GM18511 (cell line): ENCODE data around the gene TMEM204.

Source experiments
- ATAC-seq: cut with Tn5 transposase; IDR thresholded peaks from one replicate; pipeline ENCODE4 v1.9.1; 2021; ENCODE audit warnings: mild to moderate bottlenecking, moderate library complexity; ENCODE audit not compliant: unreplicated experiment

TMEM204 gene

DNA sequence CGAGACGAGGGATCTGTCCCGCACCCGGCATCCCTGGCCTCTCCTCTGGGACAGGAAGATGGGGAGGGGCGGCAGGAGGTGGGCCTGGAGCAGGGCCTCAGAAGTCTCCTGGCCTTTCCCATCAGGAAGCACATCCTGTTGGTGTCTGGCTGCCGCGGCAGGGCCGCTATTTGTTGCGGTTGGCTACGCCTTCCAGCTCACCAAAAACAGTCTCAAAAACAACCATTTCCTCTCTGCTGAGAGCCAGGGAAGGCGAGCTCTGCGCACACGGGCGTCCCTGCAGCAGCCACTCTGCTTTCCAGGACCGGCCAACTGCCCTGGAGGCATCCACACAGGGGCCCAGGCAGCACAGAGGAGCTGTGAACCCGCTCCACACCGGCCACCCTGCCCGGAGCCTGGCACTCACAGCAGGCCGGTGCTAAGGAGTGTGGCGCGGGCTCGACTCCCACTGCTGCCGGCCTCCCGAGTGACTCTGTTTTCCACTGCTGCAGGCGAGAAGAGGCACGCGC is at the start of gene TMEM204:
TMEM204 (plus strand) TSS at position 224 of the 509 bp plus-strand sequence. CDS start 610 bp downstream, outside the sequence.
- ATAC-seq, result no peak

DNA sequence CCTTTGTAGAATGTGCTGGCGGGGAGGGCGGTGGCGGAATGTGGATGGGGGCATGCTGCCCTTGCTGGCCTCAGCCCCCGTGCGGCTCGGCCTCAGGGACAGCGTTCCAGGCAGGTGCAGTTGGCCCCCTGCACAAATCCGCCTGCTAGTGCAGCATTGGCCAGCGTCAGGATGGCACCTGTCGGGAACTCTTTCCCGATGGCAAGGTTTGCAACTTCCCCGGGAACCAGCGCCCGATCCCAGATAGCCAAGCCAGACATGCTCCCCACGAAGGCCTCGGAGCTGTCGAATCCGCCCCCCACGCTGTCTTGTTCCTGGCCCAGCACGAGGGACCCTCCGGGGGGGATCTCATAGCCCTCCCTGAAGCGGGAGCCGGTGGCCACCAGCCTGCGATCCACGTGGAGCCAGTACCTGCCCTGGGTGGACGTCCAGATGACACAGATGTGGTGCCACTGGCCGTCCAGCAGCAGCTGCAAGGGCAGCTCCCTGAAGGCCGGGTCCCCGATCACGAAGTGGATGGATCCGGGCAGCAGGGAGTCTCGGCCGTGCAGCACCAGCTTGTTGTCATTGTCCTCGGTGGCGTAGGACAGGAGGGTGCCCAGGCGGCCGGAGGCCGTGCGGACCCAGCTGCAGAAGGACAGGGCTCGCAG is 47.5 kb upstream of the TMEM204 start:
- ATAC-seq, result no peak

DNA sequence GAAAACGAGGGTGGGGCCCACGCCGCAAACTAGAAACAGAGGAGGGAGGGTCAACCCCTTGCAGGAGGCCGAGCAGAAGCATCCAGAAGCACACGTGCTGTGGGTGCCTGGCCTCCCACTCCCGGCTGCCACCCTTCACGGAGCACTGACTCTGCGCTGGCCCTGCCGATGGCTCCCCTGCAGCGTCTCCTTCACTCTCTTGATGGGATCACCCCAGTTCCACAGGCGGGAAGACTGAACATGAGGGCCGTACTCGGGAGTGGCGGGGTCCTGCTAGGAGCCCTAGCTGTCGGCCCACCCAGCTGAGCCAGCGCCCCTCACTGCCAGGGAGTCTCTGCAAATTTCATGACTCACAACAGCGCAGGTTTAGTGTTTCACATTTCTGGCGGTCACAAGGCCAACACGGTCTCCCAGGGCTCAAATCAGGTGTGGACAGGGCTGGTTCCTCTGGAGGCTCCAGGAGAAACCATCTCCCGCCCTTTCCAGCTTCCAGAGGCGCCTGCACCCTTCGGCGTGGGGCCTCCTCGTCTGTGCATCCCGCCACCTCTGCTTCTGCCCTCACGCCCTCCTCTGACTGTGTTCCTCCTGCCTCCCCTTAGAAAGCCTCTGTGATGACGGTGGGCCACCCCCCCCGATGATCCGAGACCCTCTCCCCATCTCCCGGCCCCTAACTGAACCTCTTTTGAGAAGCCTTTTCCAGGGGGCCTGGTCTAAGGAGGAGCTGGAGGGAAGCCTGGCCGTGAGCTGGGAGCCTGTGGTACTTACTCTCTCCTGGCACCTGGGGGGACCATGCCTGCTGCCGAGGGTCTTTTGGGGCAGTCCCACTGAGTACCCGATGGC is 46.7 kb upstream of the TMEM204 start:
- ATAC-seq, result no peak

DNA sequence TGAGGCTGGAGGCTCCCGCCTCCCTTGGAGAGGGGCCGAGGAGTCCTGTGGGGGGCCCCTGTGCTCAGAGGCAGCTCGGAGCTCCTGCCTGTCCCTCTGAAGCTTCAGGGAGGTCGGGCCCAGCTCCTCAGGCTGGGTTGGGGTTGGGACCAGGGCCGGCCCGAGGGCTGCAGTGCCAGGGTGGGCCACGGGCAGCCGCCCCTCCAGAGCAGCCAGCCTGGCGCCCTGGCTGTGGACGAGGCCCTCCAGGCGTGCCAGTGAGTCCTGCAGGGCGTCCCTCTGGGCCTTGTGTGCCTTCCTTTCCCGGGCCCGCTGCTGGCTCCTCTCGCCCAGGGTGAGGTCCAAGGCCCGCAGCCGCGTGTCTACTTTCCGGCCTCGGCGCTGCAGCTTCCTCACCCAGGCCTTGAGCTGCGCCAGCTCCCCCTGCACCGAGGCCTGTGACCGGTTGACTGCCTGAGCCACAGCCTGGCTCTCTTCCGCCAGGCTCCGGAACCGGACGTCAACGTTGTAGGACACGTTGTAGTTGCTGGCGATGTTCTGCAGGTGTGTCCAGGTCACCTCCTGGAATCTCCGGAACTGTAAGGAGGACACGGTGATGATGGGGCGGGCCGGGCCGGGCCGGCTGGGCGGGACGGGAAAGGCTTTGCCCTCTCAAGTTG is 45.9 kb upstream of the TMEM204 start:
- no peak for ATAC-seq

DNA sequence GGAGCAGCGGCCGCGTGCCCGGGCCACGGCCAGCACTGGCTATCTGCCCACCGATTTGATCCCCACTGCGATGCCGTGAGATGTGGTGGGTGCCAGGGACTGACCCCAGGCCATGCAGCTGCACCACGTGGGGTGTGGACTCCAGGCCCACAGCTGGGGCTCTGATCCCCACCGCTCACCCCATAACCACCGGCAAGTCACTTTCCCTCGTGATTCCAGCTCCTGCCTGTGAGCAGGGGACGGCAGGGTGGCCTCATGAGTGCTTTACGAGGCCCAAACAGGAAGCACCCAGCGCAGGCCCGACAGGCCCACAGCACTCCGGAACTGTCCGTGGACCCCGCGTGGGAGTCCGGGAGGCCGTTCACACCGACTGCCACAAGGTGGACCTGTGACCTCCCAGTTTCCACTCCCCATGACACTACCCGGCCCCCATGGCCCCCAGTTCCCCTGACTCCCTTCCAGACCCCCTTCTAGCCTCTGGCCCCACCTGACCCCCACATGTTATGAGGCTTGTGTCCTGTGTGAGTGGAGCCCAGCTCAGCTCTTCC is 45.3 kb upstream of the TMEM204 start:
- ATAC-seq, result no peak

DNA sequence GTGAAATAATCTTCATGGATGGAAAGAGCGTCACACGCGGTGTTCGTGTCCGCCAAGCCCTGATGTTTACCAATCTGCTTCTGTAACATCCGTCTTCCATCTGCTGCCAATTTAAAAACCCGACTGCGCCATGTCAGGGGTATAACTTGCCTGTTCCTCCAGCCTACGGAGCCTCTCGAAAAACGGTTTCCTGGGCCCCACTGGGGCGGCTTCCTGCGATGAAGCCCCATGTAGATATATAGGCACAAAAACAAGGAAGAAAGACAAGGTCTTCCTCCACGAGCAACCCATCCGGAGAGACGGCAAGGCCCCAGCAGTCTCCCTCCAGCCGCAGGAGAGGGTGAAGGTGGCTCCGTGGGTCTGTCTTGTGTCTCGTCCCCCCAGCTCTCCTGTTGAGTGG is 44.8 kb upstream of the TMEM204 start, which contains the start of gene PTX4:
PTX4 (minus strand) TSS at position 326 of the 400 bp plus-strand sequence; CDS start at position 291, 35 bp downstream.
- ATAC-seq, result no peak

DNA sequence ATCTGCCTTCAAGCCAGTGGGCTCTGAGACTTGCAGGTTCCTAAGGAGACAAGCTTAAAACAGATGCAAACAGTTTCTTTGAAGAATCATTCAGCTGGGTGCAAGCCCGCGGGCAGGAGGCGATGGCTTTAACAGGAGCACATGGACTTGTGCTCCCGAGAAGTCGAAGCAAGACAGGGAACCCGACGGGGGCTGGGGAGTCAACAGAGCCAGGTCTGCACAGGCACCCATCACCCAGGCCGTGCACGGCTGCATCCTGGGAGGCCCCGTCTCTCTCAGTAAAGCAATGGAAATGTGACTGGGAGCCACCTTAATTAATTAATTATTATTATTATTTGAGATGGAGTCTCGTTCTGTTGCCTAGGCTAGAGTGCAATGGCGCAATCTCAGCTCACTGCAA is 44.4 kb upstream of the TMEM204 start:
- ATAC-seq, result no peak

DNA sequence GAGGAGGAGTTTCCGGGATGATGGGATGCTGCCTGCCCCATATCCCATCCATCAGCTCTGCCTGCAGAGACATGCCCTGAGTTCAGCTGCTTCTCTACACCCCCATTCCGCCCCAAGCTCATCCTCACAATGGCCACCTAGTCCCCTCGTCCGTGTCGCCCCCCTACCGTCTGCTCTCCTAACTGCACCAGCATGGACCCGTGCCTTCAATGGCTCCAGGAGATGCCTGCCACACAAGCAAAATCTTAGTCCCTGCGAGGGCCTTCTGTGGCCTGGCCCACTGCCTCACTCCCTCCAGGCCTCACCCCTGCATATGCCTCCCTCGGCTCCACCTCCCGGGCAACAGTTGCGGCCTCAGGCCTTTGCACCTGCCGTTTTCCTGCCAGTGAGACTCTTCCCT is 42.1 kb upstream of the TMEM204 start:
- ATAC-seq, result no peak

DNA sequence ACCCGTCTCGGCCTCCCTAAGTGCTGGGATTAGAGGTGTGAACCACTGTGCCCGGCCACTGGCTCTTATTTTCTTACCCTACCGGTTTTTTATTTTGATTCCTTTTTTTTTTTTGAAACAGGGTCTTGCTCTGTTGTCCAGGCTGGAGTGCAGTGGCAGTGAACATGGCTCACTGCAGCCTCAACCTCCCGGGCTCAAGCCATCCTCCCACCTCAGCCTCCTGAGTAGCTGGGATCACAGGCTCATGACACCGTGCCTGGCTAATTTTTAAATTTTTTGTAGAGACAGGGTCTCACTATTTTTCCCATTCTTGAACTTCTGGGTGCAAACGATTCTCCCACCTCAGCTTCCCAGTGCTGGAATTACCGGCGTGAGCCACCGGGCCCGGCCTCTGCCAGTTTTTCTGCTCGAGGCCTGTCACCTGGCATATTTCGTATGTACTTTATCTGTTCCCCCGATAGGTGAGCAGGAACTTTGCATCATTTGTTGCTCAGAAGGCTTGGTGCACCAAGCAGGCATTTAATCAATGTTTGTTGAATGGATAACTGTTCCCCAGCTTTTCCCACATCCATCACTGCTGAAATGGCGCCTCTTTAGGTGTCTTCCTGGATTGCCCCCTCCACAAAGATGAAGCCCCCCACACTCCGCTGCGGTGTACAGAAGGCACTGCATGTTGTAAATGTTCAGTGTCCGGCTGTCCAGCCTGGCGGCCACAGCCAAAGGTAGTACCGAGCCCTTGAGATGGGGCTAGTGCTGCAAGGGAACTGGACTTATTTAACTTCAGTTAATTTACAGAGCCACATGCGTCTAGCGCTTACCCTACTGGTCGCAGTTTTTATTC is 41.2 kb upstream of the TMEM204 start:
- no peak for ATAC-seq

DNA sequence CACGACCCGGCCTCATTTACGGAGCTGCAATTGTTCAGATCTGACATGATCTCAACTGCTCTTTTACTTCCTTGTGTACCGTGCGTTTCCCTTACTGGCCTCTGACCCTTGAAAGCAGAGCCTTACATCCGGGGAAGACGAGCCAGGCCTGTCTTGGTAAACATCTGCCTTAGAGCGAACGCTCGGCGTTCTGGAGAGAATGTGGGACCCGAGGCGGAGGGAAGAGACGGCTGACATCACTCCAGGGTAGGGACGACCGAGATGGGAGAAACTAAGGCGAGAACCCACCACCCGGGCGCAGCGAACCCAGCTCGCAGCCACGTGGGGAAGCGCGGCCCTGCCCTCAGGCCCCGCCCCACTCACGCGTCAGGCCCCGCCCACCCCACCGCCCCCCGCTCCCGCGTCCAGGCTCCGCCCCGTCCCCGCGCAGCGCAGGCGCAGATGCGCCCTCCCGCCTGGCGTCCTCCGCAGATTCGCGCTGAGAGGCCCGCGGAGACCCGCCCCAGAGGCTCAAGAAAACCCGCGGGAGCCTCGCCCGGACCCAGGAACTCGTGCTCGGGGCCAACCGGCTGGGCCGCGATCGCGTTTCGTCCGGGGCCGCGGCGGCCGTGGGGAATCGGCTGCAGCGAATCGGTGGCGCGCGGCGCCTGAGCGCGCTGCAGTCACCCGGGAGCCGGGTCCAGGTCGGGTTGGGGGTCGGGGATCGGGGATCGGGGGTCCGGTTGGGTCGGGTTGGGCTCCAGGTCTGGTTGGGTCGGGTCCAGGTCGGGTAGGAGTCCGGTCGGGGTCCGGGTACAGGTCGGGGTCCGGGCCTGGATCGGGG is 40.3 kb upstream of the TMEM204 start, which contains the start of gene TELO2:
TELO2 (plus strand) TSS at position 438 of the 823 bp plus-strand sequence. CDS start 922 bp downstream, outside the sequence.
- ATAC-seq, result peak; percentile 73

DNA sequence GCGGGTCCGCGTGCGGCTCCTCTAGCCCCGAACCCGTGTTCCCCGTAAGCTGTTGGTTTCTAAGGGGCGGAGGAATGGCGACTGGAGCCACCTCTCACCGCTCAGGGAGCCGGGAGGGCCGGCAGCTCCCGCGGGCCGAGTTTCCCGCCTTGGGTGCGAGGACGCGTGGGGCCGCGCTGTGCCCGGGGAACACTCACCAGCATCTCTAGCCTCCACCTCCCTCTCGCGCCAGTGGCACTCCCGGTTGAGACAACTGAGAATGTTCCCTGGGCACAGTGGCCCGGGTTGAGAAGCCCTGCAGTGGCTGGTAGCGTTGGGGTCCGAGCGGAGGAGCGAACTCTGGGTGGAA is 39.7 kb upstream of the TMEM204 start:
- ATAC-seq, result no peak

DNA sequence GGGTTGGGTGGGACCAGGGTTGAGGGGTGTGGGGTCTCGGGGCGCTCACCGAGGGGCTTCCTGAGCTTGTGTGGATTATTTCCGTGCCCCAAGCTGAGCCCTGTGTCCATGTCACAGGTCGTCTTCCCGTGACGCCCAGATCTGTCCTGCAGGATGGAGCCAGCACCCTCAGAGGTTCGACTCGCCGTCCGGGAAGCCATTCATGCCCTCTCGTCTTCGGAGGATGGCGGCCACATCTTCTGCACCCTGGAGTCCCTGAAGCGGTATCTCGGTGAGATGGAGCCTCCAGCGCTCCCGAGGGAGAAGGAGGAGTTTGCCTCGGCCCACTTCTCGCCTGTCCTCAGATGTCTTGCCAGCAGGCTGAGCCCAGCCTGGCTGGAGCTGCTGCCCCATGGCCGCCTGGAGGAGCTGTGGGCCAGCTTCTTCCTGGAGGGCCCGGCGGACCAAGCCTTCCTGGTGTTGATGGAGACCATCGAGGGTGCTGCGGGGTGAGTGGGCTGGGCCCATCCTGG is 39.3 kb upstream of the TMEM204 start:
- no peak for ATAC-seq

DNA sequence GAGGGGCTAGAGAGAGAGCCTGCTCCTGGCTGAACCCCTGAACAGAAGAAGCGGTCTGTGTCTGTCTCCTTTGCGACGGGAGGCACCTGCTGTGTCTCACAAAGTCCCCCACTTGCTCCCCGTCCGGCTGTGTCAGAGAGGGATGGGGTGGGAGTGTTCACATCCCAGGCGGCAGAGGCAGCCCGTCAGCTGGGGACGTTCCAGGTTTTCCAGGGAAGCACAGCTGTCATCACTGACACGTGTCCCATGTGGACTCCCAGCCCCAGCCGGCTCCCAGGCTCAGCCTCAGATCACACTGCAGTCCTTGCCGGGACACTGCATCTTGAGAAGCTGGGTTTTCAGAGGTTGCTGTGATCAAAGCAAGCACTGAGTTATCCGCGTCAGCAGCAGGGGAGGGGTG is 38.8 kb upstream of the TMEM204 start:
- ATAC-seq, result no peak

DNA sequence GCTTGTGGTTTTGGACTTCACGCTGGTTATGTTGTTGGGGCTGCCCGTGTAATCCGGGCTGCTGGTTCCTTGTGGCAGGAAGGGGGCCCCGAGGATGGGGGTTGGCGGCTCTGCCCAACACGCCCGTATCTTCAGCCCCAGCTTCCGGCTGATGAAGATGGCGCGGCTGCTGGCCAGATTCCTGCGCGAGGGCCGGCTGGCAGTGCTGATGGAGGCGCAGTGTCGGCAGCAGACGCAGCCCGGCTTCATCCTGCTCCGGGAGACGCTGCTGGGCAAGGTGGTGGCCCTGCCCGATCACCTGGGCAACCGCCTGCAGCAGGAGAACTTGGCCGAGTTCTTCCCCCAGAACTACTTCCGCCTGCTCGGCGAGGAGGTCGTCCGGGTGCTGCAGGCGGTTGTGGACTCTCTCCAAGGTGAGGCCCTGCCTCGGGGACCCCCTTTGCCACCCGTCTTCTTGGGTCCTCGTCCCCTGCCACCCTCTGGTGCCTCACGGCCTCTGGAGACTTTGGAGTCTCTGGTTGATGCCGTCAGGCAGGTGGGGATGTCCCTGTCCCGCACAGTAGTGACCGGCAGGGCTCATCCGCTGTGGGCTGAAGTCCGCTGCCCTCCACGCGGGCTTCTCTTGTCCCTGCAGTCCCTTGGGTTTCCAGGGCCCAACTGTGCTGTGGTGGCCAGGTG is 38.1 kb upstream of the TMEM204 start:
- no peak for ATAC-seq

DNA sequence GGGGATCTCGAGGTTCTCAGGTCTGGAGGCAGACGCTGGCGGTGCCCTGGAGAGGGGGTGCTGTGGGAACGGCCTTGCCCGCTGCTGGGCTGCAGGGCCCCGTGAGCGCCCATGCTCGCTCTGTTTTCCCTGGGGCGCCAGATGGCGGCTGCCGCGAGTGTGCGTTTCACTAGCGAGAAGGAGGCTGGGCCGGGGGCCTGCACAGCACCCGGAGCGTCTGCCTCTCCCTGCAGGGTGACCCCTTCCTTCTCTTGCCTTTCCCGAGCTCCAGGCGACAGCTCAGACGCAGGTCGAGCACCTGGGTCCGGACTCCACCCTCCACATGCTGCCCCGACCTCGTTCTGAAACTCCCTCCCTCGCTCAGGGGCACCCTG is 37.6 kb upstream of the TMEM204 start:
- ATAC-seq, result no peak

DNA sequence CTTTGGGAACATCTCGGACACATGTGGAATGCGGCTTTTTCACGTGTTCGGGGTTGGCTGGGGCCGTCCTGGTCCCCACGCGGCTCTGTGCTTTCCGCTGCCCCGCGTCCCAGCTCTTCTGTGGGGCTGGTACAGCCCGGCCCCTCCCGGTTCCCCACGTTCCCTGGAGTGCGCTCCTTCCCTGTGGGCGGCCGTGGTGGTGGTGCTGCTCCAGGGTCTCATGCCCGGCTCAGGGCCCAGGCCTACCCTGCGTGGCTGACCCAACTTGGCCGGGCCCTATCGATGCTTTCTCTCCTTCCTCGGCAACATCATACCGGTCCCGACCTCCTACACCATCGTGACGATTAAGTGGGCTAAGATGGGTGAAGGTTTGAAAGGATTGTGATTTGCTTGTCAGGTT is 37.0 kb upstream of the TMEM204 start:
- no peak for ATAC-seq

DNA sequence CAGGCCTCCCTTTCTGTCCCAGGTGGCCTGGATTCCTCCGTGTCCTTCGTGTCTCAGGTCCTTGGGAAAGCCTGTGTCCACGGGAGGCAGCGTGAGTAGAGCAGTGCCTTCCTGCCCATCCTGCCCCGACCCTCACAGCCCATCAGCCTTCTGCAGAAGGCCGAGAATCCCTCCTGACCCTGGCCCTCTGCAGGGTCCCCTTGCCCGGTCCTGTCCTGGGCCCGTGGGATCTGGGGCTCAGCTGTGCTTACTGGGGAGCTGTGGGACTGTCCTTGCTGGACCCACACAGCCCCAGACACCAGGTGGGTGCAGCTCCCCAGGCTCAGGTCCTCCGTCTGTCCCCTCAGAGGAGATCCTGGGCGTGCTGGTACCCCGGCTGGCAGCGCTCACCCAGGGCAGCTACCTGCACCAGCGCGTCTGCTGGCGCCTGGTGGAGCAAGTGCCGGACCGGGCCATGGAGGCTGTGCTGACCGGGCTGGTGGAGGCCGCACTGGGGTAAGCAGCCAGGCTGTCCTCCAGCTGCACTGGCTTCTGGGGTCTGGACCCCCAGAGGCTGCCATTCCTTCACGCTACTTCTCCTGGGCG is 36.4 kb upstream of the TMEM204 start:
- ATAC-seq, result no peak

DNA sequence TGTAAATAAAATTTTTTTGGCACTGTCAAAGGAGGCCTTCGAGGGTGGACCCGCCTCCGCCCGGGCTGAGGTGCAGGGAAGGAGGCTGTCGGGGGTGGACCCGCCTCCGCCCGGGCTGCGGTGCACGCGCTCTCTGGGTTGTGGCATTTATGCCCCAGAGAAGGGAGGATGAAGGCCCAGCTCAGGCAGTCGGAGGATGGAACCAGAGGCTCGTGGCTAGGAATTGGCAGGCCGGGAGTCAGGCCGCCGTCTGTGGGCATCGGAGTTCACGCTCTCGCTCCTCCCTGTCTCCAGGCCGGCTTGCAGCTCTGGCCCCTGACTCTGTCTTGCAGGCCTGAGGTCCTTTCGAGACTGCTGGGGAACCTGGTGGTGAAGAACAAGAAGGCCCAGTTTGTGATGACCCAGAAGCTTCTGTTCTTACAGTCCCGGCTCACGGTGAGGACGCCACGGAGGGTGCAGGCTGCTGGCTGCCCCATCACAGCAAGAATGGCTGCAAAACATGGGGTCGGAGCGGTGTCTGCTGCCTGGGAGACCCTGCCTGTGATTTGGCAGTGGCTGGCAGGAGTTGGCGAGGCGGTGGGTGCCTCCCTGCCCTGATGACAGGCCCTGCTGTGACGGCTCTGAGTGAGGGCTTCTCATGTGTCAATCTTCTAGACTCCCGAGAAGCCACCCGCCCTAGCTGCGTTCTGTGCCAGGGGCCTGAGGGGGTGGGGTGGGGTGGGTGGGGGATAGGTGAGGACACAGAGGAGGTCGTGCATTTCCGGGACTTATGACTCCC is 34.4 kb upstream of the TMEM204 start:
- ATAC-seq, result no peak
